BLaER1 treated with 17β-estradiol and CSF1 and Interleukin-3, amounts not matched to agents 10 nM and 100 nM (cell line): ENCODE results near the gene GAB1.

Experiments
- H3K27ac ChIP-seq, 11 experiments: shearing (Covaris generic); formaldehyde crosslinking; 2 replicates each; pipeline ENCODE4 v1.8.1; 2022
- H3K27me3 ChIP-seq, 11 experiments: shearing (Covaris generic); formaldehyde crosslinking; 2 replicates each; pipeline ENCODE4 v1.8.1; 2022
- H3K36me3 ChIP-seq, 11 experiments: shearing (Covaris generic); formaldehyde crosslinking; 2 replicates each; pipeline ENCODE4 v1.8.1; 2022
- H3K4me1 ChIP-seq, 10 experiments: shearing (Covaris generic); formaldehyde crosslinking; 2 replicates each; pipeline ENCODE4 v1.8.1; 2022
- H3K4me2 ChIP-seq, 11 experiments: shearing (Covaris generic); formaldehyde crosslinking; 2 replicates each; pipeline ENCODE4 v1.8.1; 2022
- H3K4me3 ChIP-seq, 10 experiments: shearing (Covaris generic); formaldehyde crosslinking; 2 replicates each; pipeline ENCODE4 v1.8.1; 2022
- H3K9ac ChIP-seq, 11 experiments: shearing (Covaris generic); formaldehyde crosslinking; 2 replicates each; pipeline ENCODE4 v1.8.1; 2022
- H3K9me3 ChIP-seq, 11 experiments: shearing (Covaris generic); formaldehyde crosslinking; replicated peaks in 1 of 11; 2 replicates each; pipeline ENCODE4 v1.8.1; 2022
- H4K20me1 ChIP-seq, 11 experiments: shearing (Covaris generic); formaldehyde crosslinking; 2 replicates each; pipeline ENCODE4 v1.8.1; 2022
- Cebpa-rat ChIP-seq, 11 experiments: shearing (Covaris generic); IDR thresholded peaks; 2 replicates each; pipeline ENCODE4 v1.8.1; 2022

Gene GAB1

GRCh38 chr4:143400082-143400481 is 63.4 kb downstream of the GAB1 start:
- Histone ChIP-seq H3K9ac (no peak overlapping the region), H4K20me1 (no peaks in the 10 kb centered on the region), H3K36me3 (peaks cover 0 to 35% (median 20%) of the 10 kb centered on the region in 11 experiments; a peak in 11 of 22 replicates), H3K27me3 (no peaks in the 10 kb centered on the region), H3K4me2 (peak overlapping the region in 9 of 11 experiments; percentile 23 to 90 (median 46); a peak in 16 of 22 replicates), H3K27ac (peak overlapping the region in 10 of 11 experiments; percentile 5 to 96 (median 92); a peak in 17 of 22 replicates), H3K4me1 (peaks cover 68 to 99% (median 94%) of the 10 kb centered on the region in 10 experiments), H3K4me3 (no peak overlapping the region), H3K9me3 (no peaks in the 10 kb centered on the region)
- no peak for TF ChIP-seq Cebpa-rat (IDR thresholded peaks at IDR 0.05)

GRCh38 chr4:143402776-143403552 is 66.3 kb downstream of the GAB1 start:
- peak overlapping the region; percentile 69 to 96 (median 92) for H3K27ac ChIP-seq
- H3K36me3 ChIP-seq: peaks cover 0 to 13% (median 0%) of the 10 kb centered on the region in 11 experiments; a peak in 5 of 22 replicates
- H3K4me3 ChIP-seq: peak overlapping the region; percentile 26 to 59 (median 42); a peak in 19 of 20 replicates
- TF ChIP-seq Cebpa-rat (IDR thresholded peaks at IDR 0.05): no peak
- no peaks in the 10 kb centered on the region for H3K9me3 ChIP-seq
- H3K9ac ChIP-seq: peak overlapping the region; percentile 62 to 83 (median 77)
- H3K4me2 ChIP-seq: peak overlapping the region; percentile 77 to 98 (median 88)
- H3K27me3 ChIP-seq: no peaks in the 10 kb centered on the region
- peaks cover 78 to 99% (median 94%) of the 10 kb centered on the region in 10 experiments for H3K4me1 ChIP-seq
- H4K20me1 ChIP-seq: no peaks in the 10 kb centered on the region

- Histone ChIP-seq H3K4me2 (peak overlapping the region; percentile 77 to 98 (median 88)), H3K36me3 (peaks cover 0 to 13% (median 0%) of the 10 kb centered on the region in 11 experiments; a peak in 6 of 22 replicates), H3K4me3 (peak overlapping the region; percentile 26 to 59 (median 42); a peak in 19 of 20 replicates), H3K27ac (peak overlapping the region; percentile 69 to 96 (median 92)), H3K9me3 (no peaks in the 10 kb centered on the region), H3K4me1 (peaks cover 81 to 99% (median 95%) of the 10 kb centered on the region in 10 experiments), H3K9ac (peak overlapping the region; percentile 62 to 83 (median 77)), H3K27me3 (no peaks in the 10 kb centered on the region), H4K20me1 (no peaks in the 10 kb centered on the region)
- TF ChIP-seq Cebpa-rat (IDR thresholded peaks at IDR 0.05): no peak; a peak in 1 of 22 replicates
Measured at GRCh38 chr4:143403553-143403820, 66.8 kb downstream of the GAB1 start.

- peaks cover 83 to 100% (median 97%) of the 10 kb centered on the region in 10 experiments for H3K4me1 ChIP-seq
Measured at GRCh38 chr4:143404555-143404954, 67.9 kb downstream of the GAB1 start.

GRCh38 chr4:143405075-143405730 is 68.5 kb downstream of the GAB1 start:
- Histone ChIP-seq H3K4me2 (peak overlapping the region; percentile 77 to 98 (median 88)), H3K4me1 (peaks cover 85 to 100% (median 97%) of the 10 kb centered on the region in 10 experiments), H3K36me3 (peaks cover 0 to 22% (median 7%) of the 10 kb centered on the region in 11 experiments; a peak in 6 of 22 replicates), H3K4me3 (peak overlapping the region; percentile 0 to 51 (median 40); a peak in 9 of 20 replicates), H4K20me1 (no peaks in the 10 kb centered on the region), H3K27ac (peak overlapping the region; percentile 69 to 96 (median 92); a peak in 21 of 22 replicates), H3K27me3 (no peaks in the 10 kb centered on the region), H3K9me3 (peaks cover 0 to 5% (median 0%) of the 10 kb centered on the region in 11 experiments; a peak in 1 of 22 replicates), H3K9ac (peak overlapping the region; percentile 27 to 83 (median 77); a peak in 21 of 22 replicates)
- TF ChIP-seq Cebpa-rat (IDR thresholded peaks at IDR 0.05): no peak

More at GRCh38 chr4:143404555-143404954, 67.9 kb downstream of the GAB1 start:
- Histone ChIP-seq H3K4me3 (peak overlapping the region; percentile 26 to 51 (median 42); a peak in 17 of 20 replicates), H3K9me3 (no peaks in the 10 kb centered on the region; a peak in 1 of 22 replicates), H3K9ac (peak overlapping the region; percentile 52 to 83 (median 77)), H3K27ac (peak overlapping the region; percentile 69 to 96 (median 92); a peak in 21 of 22 replicates), H4K20me1 (no peaks in the 10 kb centered on the region), H3K27me3 (no peaks in the 10 kb centered on the region), H3K36me3 (peaks cover 0 to 23% (median 7%) of the 10 kb centered on the region in 11 experiments; a peak in 6 of 22 replicates), H3K4me2 (peak overlapping the region; percentile 77 to 98 (median 88))
- peak in 9 of 11 experiments; percentile 50 to 97 (median 94); a peak in 17 of 22 replicates for TF ChIP-seq Cebpa-rat (IDR thresholded peaks at IDR 0.05)

GRCh38 chr4:143406523-143406922 is 69.8 kb downstream of the GAB1 start:
- H3K4me1 ChIP-seq: peaks cover 93 to 100% (median 100%) of the 10 kb centered on the region in 10 experiments
- TF ChIP-seq Cebpa-rat (IDR thresholded peaks at IDR 0.05): no peak
- peak overlapping the region; percentile 77 to 98 (median 88) for H3K4me2 ChIP-seq
- peaks cover 0 to 29% (median 6%) of the 10 kb centered on the region in 11 experiments; a peak in 6 of 22 replicates for H3K36me3 ChIP-seq
- H3K27ac ChIP-seq: peak overlapping the region; percentile 69 to 96 (median 92); a peak in 21 of 22 replicates
- H3K27me3 ChIP-seq: no peaks in the 10 kb centered on the region
- peak overlapping the region in 9 of 11 experiments; percentile 25 to 83 (median 80); a peak in 18 of 22 replicates for H3K9ac ChIP-seq
- peak overlapping the region in 4 of 10 experiments; percentile 4 to 28 (median 18); a peak in 4 of 20 replicates for H3K4me3 ChIP-seq
- peaks cover 0 to 8% (median 0%) of the 10 kb centered on the region in 11 experiments; a peak in 1 of 22 replicates for H3K9me3 ChIP-seq
- H4K20me1 ChIP-seq: no peaks in the 10 kb centered on the region

- Histone ChIP-seq H3K4me3 (peak overlapping the region in 4 of 10 experiments; percentile 12 to 28 (median 20); a peak in 7 of 20 replicates), H3K4me1 (peaks cover 94 to 100% (median 100%) of the 10 kb centered on the region in 10 experiments), H3K4me2 (peak overlapping the region; percentile 77 to 98 (median 88)), H3K36me3 (peaks cover 0 to 37% (median 6%) of the 10 kb centered on the region in 11 experiments; a peak in 6 of 22 replicates), H3K9me3 (peaks cover 0 to 8% (median 0%) of the 10 kb centered on the region in 11 experiments; a peak in 1 of 22 replicates), H3K9ac (peak overlapping the region in 10 of 11 experiments; percentile 25 to 83 (median 78); a peak in 19 of 22 replicates), H4K20me1 (no peaks in the 10 kb centered on the region), H3K27ac (peak overlapping the region; percentile 42 to 96 (median 92); a peak in 21 of 22 replicates), H3K27me3 (no peaks in the 10 kb centered on the region)
- TF ChIP-seq Cebpa-rat (IDR thresholded peaks at IDR 0.05): no peak
Measured at GRCh38 chr4:143407474-143407873, 70.8 kb downstream of the GAB1 start.

GRCh38 chr4:143407888-143408287 is 71.2 kb downstream of the GAB1 start:
- no peak for TF ChIP-seq Cebpa-rat (IDR thresholded peaks at IDR 0.05)
- no peaks in the 10 kb centered on the region for H3K27me3 ChIP-seq
- peaks cover 91 to 100% (median 99%) of the 10 kb centered on the region in 10 experiments for H3K4me1 ChIP-seq

More at GRCh38 chr4:143407888-143408287, 71.2 kb downstream of the GAB1 start:
- Histone ChIP-seq H3K9ac (peak overlapping the region in 7 of 11 experiments; percentile 25 to 83 (median 80); a peak in 10 of 22 replicates), H3K9me3 (peaks cover 0 to 8% (median 0%) of the 10 kb centered on the region in 11 experiments; a peak in 1 of 22 replicates), H4K20me1 (no peaks in the 10 kb centered on the region), H3K27ac (peak overlapping the region in 10 of 11 experiments; percentile 71 to 96 (median 92); a peak in 21 of 22 replicates), H3K4me2 (peak overlapping the region in 10 of 11 experiments; percentile 77 to 98 (median 88); a peak in 18 of 22 replicates), H3K4me3 (peak overlapping the region in 1 of 10 experiments; percentile 24; a peak in 1 of 20 replicates), H3K36me3 (peaks cover 0 to 41% (median 6%) of the 10 kb centered on the region in 11 experiments; a peak in 6 of 22 replicates)
